HG03196 (cell line): ENCODE results near the gene CD300LD.
"Not testable (repeated sequence)": the region's sequence is repeated elsewhere in the genome, so short reads cannot be mapped to it uniquely, and the experiment has no call there.

ENCODE experiments used
- ATAC-seq: cut with Tn5 transposase; IDR thresholded peaks from one replicate; pipeline ENCODE4 v1.9.1; 2021; ENCODE audit not compliant: unreplicated experiment

Gene CD300LD

DNA sequence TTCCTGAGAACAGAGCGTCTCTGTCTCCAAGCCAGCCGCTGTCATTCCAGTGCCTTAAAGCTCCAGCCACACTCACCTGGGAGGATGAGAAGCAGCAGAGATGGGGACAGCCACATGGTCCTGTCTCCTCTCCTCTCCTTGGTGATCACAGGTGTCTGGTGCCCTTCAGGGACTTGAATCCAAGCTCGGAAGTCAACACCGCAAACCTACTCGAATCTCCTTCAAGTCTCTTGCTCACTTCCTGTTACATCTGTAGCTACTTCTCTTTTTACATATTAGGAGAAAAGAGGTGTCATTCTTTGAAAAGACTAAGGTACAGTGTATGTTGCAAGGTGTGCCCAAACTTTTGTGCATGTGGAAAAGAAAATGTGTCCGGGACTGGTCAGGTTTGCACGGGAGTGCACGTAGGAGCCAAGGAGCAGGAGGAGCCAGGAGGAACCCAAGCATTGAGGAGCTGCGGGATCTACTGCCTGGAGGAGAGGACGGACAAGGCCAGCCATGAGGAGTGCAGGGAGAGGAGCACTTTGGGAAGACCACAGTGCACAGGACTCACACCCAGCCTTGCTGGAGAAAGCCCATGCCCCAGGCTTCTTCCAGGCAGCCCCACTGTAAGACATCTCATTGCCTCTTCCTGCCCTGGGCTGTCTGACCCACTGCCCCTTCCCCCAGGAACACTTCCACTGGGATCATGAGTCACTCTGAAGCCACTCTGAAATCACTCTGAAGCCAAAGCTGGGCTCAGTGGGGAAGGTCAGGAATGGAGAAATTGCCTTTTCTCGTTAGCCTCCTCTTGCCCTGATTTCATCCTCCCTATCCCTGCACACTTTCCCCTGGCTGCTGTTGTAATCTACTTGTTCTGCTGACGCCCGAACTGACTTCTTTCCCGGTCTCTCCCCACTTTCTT is at the start of gene CD300LD:
Gene CD300LD (minus strand): TSS at position 197 of the 904 bp plus-strand sequence. CDS start 81 bp downstream, at position 116.
- ATAC-seq: no peak

DNA sequence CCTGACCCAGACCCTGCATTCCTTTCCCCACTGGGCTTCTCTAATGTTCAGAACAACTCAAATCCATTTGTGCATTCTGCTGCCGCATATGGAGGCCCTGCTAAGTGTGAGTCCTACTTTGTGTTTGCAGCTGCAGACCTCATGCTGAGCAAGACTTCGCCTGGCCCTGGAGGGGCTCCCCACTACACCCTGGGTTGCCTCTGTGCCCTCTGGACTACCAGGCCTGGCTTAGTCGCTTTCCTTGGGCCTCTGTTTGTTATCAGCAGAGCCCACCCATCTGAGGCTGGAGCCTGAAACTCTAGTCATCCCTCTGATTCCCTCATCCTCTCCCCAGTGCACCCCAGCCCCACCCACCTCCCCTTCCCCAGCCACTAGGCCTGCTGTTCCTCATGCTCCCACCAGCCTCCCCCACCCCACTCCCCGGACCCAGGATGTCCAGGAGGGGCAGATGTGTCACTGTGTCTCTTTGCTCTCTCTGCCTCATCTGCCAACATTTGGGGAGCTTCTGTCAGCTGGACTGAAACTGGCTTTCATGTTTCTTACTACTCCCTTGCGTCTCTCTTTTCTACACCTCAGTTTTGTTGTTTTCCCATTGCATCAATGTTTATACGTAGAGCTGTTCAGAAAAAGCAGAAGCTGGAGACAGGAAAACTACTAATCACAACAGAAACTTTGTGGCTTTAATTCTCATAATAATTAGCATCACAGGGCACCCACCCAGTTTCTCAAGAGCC is 49.3 kb upstream of the CD300LD start:
- no peak for ATAC-seq

DNA sequence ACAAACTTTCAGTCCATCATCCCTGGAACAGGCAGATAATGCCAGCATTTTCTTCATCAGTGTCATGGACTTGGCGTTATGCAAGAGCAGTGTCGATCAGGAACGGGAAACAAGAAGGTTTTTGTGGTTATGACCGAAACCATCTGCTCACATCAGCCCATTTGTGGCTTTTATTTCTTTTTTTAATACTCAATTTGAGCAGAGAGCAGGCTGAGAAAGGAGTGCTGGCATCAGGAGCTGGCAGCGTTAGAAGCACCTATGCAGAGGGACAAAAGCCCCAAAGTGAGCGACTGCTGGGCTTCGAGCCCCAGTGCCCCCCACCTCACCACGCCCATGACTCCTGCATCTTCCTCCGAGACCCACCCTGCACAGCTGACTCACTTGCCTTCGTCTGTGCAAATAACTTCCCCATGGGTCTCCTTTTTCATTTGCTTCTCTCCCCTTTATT is 47.6 kb upstream of the CD300LD start:
- ATAC-seq: no peak

DNA sequence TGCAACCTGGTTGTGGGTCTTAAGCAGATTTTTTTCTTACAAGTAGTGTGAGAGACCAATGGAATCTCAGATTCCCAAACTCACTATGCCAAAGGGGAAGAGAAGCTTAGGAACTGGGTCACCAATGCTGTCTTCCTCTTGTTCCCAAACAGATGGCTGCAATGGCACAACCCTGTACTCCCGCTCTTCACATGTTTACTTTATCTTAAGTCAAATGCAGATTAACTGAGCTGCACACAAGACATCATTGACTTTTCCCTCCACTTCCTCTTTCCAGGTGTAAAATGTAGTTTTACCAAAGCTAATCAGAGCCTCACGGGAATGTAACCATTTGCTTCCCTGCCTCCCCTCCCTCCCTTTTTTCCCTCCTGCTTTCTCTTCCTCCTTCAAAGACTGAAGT is 45.8 kb upstream of the CD300LD start:
- no peak for ATAC-seq

DNA sequence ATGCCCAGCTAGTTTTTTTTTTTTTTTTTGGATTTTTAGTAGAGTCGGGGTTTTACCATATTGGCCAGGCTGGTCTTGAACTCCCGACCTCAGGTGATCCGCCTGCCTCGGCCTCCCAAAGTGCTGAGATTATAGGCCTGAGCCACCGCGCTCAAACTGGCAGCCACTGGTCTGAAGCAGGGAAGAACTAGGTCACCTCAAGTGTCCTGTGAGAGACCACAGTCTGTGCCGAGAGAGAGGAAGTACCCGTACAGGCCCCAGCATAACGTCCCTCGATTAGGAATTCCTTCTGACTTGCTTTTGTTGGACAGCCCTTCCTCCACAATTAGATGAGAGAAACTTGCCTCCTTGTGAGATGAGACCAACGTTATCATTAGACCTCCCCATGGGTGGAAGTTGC is 45.2 kb upstream of the CD300LD start:
- no peak for ATAC-seq

DNA sequence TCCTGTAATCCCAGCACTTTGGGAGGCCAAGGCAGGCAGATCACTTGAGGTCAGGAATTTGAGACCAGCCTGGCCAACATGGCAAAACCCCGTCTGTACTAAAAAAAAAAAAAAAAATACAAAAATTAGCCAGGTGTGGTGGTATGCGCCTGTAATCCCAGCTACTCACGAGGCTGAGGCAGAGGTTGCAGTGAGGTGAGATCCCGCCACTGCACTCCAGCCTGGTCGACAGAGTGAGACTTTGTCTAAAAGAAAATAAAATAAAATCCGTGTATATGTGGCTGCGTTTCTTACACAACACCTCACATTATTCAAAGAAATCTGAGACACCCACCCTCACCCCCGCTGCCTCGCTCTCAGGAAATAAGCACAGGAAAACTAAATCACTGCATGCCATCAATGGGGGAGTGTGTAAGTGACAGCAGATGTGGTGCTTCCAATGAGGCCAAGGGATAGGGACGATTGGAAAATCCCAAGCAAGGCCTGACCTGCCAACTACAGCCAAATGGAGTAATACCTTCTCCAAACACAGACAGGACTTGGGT is 44.5 kb upstream of the CD300LD start:
- not testable (repeated sequence) for ATAC-seq

DNA sequence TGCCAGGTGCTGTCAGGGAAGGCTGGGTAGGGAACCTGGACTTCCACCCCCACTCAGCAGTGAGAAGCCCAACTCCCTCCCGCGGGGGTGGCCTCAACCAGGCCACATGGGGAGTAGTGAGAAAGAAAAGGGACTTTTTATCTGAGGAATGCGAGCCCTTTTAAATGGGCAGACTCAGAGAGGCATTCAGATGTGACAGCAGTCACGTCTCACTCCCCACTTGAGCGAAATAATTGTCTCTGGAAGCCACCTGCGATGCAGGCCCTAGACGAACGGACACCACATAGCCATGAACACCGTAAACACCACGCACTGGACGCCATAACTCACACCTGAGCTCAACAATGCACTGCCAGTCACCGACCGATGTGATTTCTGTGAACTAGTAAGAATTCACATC is 43.3 kb upstream of the CD300LD start:
- ATAC-seq: no peak

DNA sequence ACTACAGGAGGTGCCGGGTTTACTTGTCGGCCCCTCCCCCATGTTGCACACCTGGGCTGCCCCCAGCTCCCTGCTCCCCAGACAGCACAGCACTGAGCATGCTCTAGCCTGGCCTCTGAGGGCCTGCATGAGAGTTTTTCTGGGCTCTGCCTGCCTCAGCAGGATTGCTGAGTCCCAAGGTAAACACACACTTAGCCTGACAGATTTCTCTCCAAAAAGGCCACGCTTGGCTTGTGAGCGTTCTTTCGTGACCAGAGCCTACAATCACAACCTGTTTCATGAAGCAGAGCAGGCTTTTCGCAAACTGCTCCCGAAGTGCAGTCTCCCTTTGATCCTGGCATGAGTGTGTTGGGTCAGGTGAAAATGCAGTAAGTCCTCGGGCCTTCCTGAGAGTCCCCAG is 41.2 kb upstream of the CD300LD start:
- no peak for ATAC-seq

DNA sequence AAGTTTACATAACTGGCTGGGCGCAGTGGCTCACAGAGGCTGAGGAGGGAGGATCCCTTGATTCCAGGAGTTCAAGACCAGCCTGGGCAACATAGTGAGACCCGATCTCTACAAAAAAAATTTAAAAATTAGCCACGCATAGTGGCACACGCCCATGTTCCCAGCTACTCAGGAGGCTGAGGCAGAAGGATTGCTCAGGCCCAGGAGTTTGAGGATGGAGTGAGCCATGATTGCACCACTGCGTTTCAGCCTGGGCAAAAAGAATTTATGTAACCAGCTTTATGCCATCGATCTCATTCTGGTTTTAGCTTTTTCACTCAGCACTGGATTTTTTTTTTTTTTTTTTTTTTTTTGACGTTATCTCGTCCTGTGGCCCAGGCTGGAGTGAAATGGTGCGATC is 40.5 kb upstream of the CD300LD start:
- ATAC-seq: no peak

DNA sequence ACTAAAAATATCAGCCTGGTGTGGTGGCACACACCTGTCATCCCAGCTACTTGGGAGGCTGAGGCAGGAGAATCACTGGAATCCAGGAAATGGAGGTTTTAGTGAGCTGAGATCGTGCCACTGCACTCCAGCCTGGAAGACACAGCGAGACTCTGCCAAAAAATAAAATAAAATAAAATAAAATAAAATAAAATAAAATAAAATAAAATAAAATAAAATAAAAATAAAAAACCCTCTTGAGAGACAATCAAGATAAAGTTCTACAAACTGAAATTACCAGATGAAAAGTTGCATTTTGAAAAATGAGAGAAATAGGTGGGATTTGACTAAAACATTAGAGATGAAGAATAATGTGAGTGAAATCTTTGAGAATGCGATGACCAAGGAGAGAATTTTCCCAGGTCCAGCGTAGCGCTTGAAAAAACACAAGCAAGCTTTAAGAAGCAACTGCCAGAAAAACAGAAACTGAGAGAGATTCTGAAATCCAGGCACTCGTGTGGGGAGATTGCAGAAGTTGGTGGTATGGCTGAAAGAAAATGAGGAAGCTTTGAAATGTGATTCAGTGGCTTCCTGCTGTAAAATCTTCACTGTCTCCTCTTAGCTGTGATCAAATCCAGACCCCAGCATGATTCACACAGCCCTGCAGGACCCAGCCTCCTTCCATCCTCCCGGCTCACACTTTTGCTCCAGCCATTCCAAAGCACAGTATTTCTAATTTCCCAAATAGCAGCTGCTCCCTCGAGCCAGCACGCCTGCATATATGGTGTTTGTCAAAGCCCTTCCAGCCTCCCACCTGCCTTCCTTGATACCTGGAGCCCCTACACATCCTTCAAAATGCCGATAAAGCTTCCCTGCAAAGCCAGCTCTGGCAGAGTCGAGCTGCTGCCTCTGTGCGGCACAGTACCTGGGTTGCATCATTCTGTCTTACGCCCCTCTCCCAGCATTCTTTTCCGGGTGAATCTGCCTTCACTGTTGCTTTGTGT is 39.7 kb upstream of the CD300LD start:
- ATAC-seq: no peak

DNA sequence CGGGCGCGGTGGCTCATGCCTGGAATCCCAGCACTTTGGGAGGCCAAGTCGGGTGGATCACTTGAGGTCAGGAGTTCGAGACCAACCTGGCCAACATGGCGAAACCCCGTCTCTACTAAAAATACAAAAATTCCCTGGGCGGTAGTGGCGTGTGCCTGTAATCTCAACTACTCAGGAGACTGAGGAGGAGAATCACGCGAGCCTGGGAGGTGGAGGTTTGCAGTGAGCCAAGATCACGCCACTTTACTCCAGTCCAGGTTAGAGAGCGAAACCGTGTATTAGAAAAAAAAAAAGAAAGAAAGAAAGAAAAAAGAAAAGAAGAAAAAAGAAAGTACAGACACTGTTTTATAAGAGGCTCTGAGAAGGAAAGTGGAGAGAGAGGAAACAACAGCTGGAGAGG is 38.2 kb upstream of the CD300LD start:
- not testable (repeated sequence) for ATAC-seq

DNA sequence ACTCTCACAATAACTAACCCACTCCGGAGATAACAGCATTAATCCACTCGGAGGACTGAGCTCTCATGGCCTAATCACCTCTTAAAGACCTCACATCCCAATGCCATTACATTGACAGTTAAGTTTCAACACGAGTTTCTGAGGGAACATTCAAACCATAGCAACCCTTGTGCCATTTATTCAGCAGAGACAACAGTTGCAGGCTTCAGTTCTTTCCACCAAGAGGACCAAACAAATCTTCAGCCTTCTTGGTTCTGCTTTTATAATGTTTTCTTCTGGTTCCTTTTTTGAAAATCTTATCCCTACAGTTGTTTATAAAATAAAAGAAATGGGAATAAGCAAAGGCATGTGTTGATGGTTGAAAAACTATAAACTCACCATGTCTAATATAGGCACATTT is 33.6 kb upstream of the CD300LD start:
- no peak for ATAC-seq

DNA sequence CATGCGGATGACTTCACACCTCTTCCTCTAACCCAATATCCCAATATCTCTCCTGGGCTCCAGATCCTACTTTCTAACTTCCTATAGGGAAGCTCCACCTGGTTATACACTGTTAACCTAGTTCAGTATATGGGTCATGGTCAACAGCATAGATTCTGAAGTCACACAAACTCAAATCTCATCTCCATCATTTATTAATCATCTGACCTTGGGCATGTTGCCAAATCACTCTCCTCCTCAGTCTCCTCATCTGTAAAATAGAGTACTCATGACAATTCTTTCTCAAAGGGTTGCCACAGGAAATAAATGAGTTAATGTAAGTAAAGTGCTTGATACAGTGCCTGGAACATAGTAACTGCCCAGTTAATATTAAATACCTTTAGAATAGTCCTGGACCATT is 32.0 kb upstream of the CD300LD start:
- ATAC-seq: no peak

DNA sequence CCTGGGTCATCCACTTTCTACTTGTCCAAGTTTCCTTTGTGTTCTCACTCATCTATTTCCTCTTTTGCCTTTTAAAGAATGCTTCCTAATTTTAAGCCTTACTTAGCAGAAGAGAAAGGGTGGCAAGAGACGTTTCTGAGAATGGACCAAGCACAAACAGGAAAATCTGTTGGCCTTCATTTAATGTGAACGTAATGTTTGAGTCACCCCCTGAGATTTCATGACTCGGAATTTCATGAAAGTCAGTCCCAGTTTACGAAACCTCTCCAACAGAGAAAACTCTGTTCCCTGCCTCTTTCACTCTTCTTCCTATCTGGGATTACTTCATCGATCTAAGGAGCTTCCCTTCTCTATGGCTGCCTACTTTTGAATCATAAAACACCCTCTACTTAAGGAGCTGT is 31.6 kb upstream of the CD300LD start, which contains the start of gene CD300E:
Gene CD300E (minus strand): TSS at position 46 of the 401 bp plus-strand sequence. CDS start 117 bp downstream, outside the sequence.
- ATAC-seq: no peak

DNA sequence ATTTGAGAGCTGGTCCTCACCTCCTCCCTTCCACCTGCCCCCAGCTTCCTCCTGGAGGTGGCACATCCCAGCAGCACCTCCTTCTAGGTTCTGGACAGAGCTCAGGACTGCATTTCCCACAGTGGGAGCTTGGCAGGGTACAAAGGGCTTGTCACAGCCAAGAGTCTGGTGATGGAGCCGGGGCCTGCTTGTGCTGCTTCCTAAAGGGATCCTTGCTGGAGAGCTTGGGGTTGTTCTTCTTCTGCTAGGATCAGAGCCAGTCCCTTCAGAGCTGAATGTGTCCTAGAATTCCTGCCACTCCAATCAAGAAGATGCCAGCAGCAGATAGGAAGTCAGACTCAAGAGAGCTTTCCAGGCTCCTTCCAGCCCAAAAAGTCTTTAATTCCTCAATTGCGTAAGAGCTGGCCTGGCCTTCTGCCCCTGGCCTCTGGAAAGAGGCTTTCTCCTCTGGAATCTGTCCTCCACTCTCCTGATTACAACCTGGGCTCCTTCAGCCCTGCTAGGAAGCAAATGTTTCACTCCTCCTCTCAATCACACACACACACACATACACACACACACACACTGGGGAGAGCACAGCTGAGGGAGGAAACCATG is 27.1 kb upstream of the CD300LD start:
- no peak for ATAC-seq

DNA sequence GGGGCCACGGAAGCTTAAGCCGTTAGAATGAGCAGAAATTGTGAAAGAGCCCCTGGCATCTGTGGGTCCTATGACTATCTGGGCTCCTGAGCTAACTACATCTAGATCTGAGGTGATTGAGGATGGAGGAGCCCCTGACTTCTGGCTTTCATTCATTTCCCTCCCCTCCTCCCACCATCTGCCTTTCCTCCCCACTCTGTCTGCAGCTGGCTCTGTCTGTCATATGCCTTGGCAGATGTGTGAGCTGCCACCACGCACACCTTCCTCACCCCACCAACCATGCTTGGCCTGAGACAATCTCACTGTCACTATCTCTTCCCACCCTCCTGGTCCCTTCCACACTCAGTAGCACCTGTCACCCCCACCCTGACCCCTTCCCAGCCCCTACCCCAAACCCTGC is 26.4 kb upstream of the CD300LD start:
- ATAC-seq: no peak

DNA sequence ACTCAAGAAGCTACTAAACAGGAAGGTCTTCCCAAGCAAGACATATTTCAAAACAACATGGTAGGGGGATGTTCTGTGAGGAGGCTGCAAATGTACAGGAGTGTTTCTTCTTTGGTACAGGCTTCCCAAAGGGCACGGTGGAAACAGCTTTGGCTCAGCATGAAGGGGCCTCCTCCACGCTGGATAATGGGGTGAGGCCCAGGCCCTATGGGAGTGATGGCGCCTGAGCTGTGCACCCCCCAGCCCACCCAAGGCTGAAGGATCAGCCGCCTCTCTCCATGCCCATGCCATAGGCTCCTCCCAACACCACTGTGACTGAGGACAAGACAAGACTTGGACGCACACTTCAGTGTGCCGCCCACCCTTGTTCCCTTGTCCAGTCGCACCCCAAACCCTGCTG is 24.6 kb upstream of the CD300LD start:
- no peak for ATAC-seq

DNA sequence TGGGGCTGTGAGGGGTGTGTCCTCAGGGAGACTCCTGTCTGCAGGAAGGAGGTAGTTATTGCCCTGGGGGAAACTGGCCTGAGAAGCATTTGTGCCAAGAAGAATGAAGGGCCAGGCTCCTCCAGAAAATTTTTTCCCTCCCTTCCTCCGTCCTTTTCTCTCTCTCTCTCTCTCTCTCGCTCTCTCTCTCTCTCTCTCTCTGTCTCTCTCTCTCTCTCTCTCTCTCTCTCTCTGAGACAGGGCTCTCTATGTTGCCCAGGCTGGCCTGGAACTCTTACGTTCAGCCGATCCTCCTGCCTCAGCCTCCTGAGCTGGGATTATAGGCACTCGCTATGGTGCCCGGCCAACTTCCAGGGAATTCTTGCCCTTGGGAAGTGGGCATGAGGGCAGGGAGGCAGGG is 20.0 kb upstream of the CD300LD start:
- no peak for ATAC-seq

DNA sequence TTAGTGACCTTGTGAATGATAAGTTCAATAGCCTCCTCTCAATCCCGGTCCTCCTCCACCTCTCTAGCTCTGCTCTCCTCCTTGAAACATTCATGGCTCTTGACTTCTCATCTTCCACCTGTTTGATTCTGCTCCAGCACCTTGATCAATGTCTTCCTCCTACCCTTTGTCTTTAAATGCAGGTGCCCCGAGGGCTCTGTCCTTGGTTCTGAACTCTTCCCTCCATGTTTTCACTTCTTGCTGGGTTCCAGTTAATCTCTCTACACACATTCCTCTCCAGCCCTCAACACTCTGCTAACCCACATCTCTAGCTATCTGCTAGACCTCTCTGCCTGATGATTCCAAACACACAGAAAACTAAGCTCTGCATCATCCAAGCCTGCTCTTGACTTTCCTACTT is 18.0 kb upstream of the CD300LD start:
- ATAC-seq: no peak

DNA sequence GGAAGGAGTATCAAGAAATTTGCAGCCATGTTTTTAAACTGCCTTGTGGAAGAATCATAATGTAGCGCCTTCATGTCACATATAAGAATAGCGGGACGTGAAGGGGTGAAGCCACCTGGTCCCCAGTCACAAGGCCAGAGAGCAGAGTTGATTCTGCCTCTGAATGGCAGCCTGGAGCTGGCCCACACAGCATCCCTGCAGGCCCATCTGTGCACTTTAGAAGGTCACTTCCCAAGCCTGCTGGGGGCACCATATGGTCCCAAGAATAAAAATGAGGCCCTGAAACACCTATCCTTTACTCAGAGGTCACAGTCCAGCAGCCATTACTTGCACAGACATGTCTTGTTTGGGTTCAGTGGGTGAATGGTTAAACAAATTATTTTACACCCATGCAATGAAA is 16.4 kb upstream of the CD300LD start:
- no peak for ATAC-seq
